IMR-90 (cell line): Measurements from ENCODE around the gene SEMA3G. TPM values are rescaled to one million over a fixed set of nuclear protein-coding genes. Genes with fewer than 3 reads are reported as not detected.

Source experiments
- ATAC-seq: fragments of 200-7000 bp; cut with Tn5 transposase; 2 replicates; pipeline ENCODE4 v1.9.1; 2020; ENCODE audit warnings: low read depth, mild to moderate bottlenecking, moderate library complexity
- BruUV-seq: library from RNA; stranded (reverse); fragments of 400-500 nt; replicated peaks from 2 replicates; lab custom pipeline; 2021; lab: Mats Ljungman, UMichigan
- CTCF ChIA-PET: fragments of 300-600 bp; formaldehyde crosslinking; extraction: SDS; loops from one replicate; lab custom pipeline; 2021; ENCODE audit warnings: antibody characterized with exemption; lab: Yijun Ruan, JAX
- POLR2A ChIA-PET: fragments of 300-600 bp; sonication (Branson Sonifier 250); formaldehyde crosslinking; loops from one replicate; lab custom pipeline; 2022; ENCODE audit warnings: antibody characterized with exemption; ENCODE audit not compliant: unreplicated experiment; lab: Charles Lee
- DNase-seq: peaks from one replicate; pipeline ENCODE4 v3.0.0; 2013
- H2AFZ ChIP-seq: replicated peaks from 2 replicates; pipeline ENCODE3; 2013; ENCODE audit warnings: low read length, mild to moderate bottlenecking; ENCODE audit not compliant: poor library complexity
- H2AK5ac ChIP-seq: 2 replicates; pipeline ENCODE4 v1.6.1; 2013; ENCODE audit warnings: low read depth, low read length, inconsistent platforms
- H2AK9ac ChIP-seq: replicated peaks from 2 replicates; pipeline ENCODE3; 2013; ENCODE audit warnings: mild to moderate bottlenecking, low read depth, low read length, moderate library complexity; ENCODE audit not compliant: poor library complexity
- H2BK120ac ChIP-seq: 2 replicates; pipeline ENCODE4 v1.6.1; 2013; ENCODE audit warnings: low read depth, low read length, inconsistent platforms
- H2BK15ac ChIP-seq: 3 replicates; pipeline ENCODE4 v1.6.1; 2013; ENCODE audit warnings: low read depth, low read length, inconsistent platforms
- H2BK20ac ChIP-seq: 2 replicates; pipeline ENCODE4 v1.6.1; 2013; ENCODE audit warnings: low read depth, mild to moderate bottlenecking, inconsistent platforms, low read length, moderate library complexity
- H2BK5ac ChIP-seq: 2 replicates; pipeline ENCODE4 v1.6.1; 2013; ENCODE audit warnings: mild to moderate bottlenecking, low read depth, low read length, inconsistent platforms; ENCODE audit not compliant: poor library complexity, severe bottlenecking
- H3K14ac ChIP-seq: replicated peaks from 2 replicates; pipeline ENCODE4 v1.6.1; 2013; ENCODE audit warnings: low read depth, low read length, inconsistent platforms
- H3K18ac ChIP-seq: 2 replicates; pipeline ENCODE4 v1.6.1; 2013; ENCODE audit warnings: low read depth, low read length, control low read depth
- H3K23ac ChIP-seq: 2 replicates; pipeline ENCODE4 v1.6.1; 2013; ENCODE audit warnings: low read depth, low read length, inconsistent platforms
- H3K27ac ChIP-seq: 2 replicates; pipeline ENCODE4 v1.5.1; 2013; ENCODE audit warnings: mild to moderate bottlenecking, control low read depth, low read length; ENCODE audit not compliant: insufficient read depth
- H3K27me3 ChIP-seq: 2 replicates; pipeline ENCODE4 v1.6.1; 2013; ENCODE audit warnings: low read length; ENCODE audit not compliant: control insufficient read depth, insufficient read depth
- H3K36me3 ChIP-seq: 2 replicates; pipeline ENCODE4 v1.6.1; 2013; ENCODE audit warnings: low read length, mixed read lengths; ENCODE audit not compliant: control insufficient read depth, insufficient read depth
- H3K4ac ChIP-seq: 2 replicates; pipeline ENCODE4 v1.6.1; 2013; ENCODE audit warnings: low read depth, low read length, inconsistent platforms
- H3K4me1 ChIP-seq: 2 replicates; pipeline ENCODE4 v1.6.1; 2013; ENCODE audit warnings: low read length, mixed read lengths; ENCODE audit not compliant: control insufficient read depth, insufficient read depth
- H3K4me2 ChIP-seq: 2 replicates; pipeline ENCODE4 v1.6.1; 2013; ENCODE audit warnings: low read depth, mild to moderate bottlenecking, control low read depth, low read length, moderate library complexity
- H3K4me3 ChIP-seq: 2 replicates; pipeline ENCODE4 v1.5.1; 2013; ENCODE audit warnings: low read depth, mild to moderate bottlenecking, control low read depth, low read length, moderate library complexity; ENCODE audit not compliant: insufficient read depth
- H3K56ac ChIP-seq: 2 replicates; pipeline ENCODE4 v1.6.1; 2013; ENCODE audit warnings: low read length, inconsistent platforms; ENCODE audit not compliant: insufficient read depth; ENCODE audit errors: extremely low read depth
- H3K79me1 ChIP-seq, 2 experiments: 2 replicates each; pipeline ENCODE4 v1.6.1; 2013; ENCODE audit warnings: low read length in 2 of 2, inconsistent platforms in 1 of 2, low read depth in 1 of 2
- H3K9ac ChIP-seq: 2 replicates; pipeline ENCODE4 v1.6.1; 2013; ENCODE audit warnings: low read depth, low read length, control low read depth
- H3K9me1 ChIP-seq: 2 replicates; pipeline ENCODE4 v1.6.1; 2013; ENCODE audit warnings: low read length, inconsistent platforms; ENCODE audit not compliant: insufficient read depth
- H3K9me3 ChIP-seq: 2 replicates; pipeline ENCODE4 v1.6.1; 2013; ENCODE audit warnings: low read length; ENCODE audit not compliant: control insufficient read depth, insufficient read depth
- H4K20me1 ChIP-seq: 2 replicates; pipeline ENCODE4 v1.6.1; 2013; ENCODE audit warnings: low read length, inconsistent platforms; ENCODE audit not compliant: insufficient read depth
- H4K5ac ChIP-seq: 2 replicates; pipeline ENCODE4 v1.6.1; 2013; ENCODE audit warnings: mild to moderate bottlenecking, low read depth, low read length, control low read depth
- H4K8ac ChIP-seq, 2 experiments: 2 replicates each; pipeline ENCODE4 v1.6.1; 2013; ENCODE audit warnings: low read depth in 2 of 2, low read length in 2 of 2, control low read depth in 1 of 2, inconsistent platforms in 1 of 2
- H4K91ac ChIP-seq: 2 replicates; pipeline ENCODE4 v1.6.1; 2013; ENCODE audit warnings: low read depth, low read length, inconsistent platforms; ENCODE audit not compliant: insufficient read depth
- MAZ ChIP-seq: IDR thresholded peaks from 2 replicates; pipeline ENCODE4 v1.6.1; 2012; ENCODE audit warnings: low read depth, mild to moderate bottlenecking, low read length, improper control_type of control experiment, moderate library complexity, borderline replicate concordance
- NFE2L2 ChIP-seq: fragments of 150-350 bp; IDR thresholded peaks from 2 replicates; pipeline ENCODE4 v1.6.1; 2016; ENCODE audit warnings: low read depth, mild to moderate bottlenecking, low read length
- POLR2A ChIP-seq: IDR thresholded peaks from 2 replicates; pipeline ENCODE4 v1.6.1; 2012; ENCODE audit warnings: mild to moderate bottlenecking, low read depth, low read length
- RAD21 ChIP-seq: IDR thresholded peaks from 2 replicates; pipeline ENCODE4 v1.6.1; 2012; ENCODE audit warnings: low read length, improper control_type of control experiment
- RFX5 ChIP-seq: IDR thresholded peaks from 2 replicates; pipeline ENCODE4 v1.8.0; 2012; ENCODE audit warnings: low read depth, mild to moderate bottlenecking, low read length, moderate library complexity
- WGBS, 2 experiments: methylation state at CpG; one replicate each; pipeline versions ENCODE4 v1.1.5 to v1.1.7; 2013; ENCODE audit warnings: missing lambda C conversion rate in 2 of 2; ENCODE audit not compliant: insufficient read length in 1 of 2; ENCODE audit errors: extremely low coverage in 2 of 2; 5-methylcytosine and 5-hydroxymethylcytosine counted together
- dilution Hi-C: fragments of 300-500 bp; cut with HindIII; formaldehyde crosslinking; loops from one replicate; pipeline ENCODE4 v1.14.3; 2018; ENCODE audit warnings: low sequenced_read_pairs; ENCODE audit not compliant: unreplicated experiment
- in situ Hi-C: fragments of 300-500 bp; cut with MboI; formaldehyde crosslinking; loops from 3 replicates; pipeline ENCODE4 v1.14.3; 2019; ENCODE audit warnings: low sequenced_read_pairs, inconsistent platforms, mixed read lengths
- intact Hi-C: fragments of 100-400 bp; cut with micrococcal nuclease; formaldehyde crosslinking; loops from 2 replicates; pipeline ENCODE4 v1.10.0; 2022
- polyA plus RNA-seq, 3 experiments: library from polyadenylated mRNA; depleted of rRNA; stranded (reverse); fragments of >200 nt; gene quantifications; 2 replicates each; pipeline ENCODE4 v1.2.3, GENCODE V29; 2012; ENCODE audit warnings: low replicate concordance in 1 of 3
- total RNA-seq: library from RNA; depleted of rRNA; stranded (reverse); fragments of >200 nt; gene quantifications from 2 replicates; pipeline ENCODE4 v1.2.3, GENCODE V29; 2012
- TF ChIP-seq, protein P1 (sequence below): fragments of 150-350 bp; IDR thresholded peaks from 2 replicates; pipeline ENCODE4 v1.6.1; 2016; ENCODE audit warnings: low read depth, mild to moderate bottlenecking, low read length, moderate library complexity, borderline replicate concordance

SEMA3G gene
- total and polyA plus RNA-seq, 2 of the 4 experiments (the other 2 are of a cell fraction) = 0.07 TPM; not detected in 1

DNA sequence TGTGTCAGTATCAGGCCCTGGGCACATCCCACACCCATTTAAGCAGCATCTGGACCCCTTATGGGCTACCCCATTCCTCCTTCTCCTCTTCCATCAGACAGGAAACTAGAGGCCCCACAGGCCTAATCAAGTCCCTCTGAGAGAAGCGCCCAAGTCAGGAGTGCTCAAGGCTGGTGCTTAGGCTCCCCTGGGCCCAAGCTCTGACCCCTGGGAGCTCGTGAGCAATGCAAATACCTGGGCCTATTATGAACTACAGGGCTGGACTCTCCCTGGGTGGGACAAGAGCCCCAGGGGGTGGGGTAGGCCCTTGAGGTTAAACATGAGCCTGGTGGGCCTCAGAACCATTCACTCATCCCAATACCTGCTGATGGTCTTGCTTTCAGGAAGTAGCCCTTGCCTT is 57.4 kb downstream of the SEMA3G start:
- H3K18ac ChIP-seq = no peak overlapping the region
- no peak overlapping the region for H3K27ac ChIP-seq
- intact Hi-C loops (loop anchor here (5.0 kb wide), 1 partner anchor 95 kb away; no protein-coding TSS in a partner anchor), in situ Hi-C loops (no loop called here), dilution Hi-C loops (no loop called here)
- ATAC-seq (no peak), DNase-seq (no peak)
- H2BK15ac ChIP-seq = no peak overlapping the region
- TF ChIP-seq RFX5 = no peak
- TF ChIP-seq RAD21 = no peak
- no peak for TF ChIP-seq MAZ
- TF ChIP-seq NFE2L2 = no peak
- TF ChIP-seq, protein P1, sequence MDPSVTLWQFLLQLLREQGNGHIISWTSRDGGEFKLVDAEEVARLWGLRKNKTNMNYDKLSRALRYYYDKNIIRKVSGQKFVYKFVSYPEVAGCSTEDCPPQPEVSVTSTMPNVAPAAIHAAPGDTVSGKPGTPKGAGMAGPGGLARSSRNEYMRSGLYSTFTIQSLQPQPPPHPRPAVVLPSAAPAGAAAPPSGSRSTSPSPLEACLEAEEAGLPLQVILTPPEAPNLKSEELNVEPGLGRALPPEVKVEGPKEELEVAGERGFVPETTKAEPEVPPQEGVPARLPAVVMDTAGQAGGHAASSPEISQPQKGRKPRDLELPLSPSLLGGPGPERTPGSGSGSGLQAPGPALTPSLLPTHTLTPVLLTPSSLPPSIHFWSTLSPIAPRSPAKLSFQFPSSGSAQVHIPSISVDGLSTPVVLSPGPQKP = no peak
- no peak for TF ChIP-seq POLR2A
- H4K91ac ChIP-seq = no peak overlapping the region
- H2AK9ac ChIP-seq = no peak overlapping the region
- H3K14ac ChIP-seq = no peak overlapping the region
- no peak overlapping the region for H4K5ac ChIP-seq
- H3K4me3 ChIP-seq = no peak overlapping the region
- H3K27me3 ChIP-seq = peaks cover 3% of the 10 kb centered on the region
- H3K79me1 ChIP-seq = no peaks in the 10 kb centered on the region
- no peak overlapping the region for H2AFZ ChIP-seq
- H3K23ac ChIP-seq = no peak overlapping the region
- no peak overlapping the region for H3K9ac ChIP-seq
- no peak overlapping the region for H3K4me2 ChIP-seq
- CTCF ChIA-PET = no interaction called here
- no peak overlapping the region for H2AK5ac ChIP-seq
- peaks cover 1% of the 10 kb centered on the region; the same call in 1 of the 2 replicates for H3K36me3 ChIP-seq
- H3K4me1 ChIP-seq = no peaks in the 10 kb centered on the region
- H4K20me1 ChIP-seq = no peaks in the 10 kb centered on the region; the same call in 1 of the 2 replicates
- H2BK20ac ChIP-seq = no peak overlapping the region
- 100% methylated on average over 1 of the region's 2 CpGs; no CpG with 5 or more reads in 1 of the 2 experiments for WGBS, 2 experiments
- no peak overlapping the region for H2BK120ac ChIP-seq
- POLR2A ChIA-PET = no interaction called here
- H3K4ac ChIP-seq = no peak overlapping the region
- H4K8ac ChIP-seq = no peak overlapping the region
- H3K9me3 ChIP-seq = no peaks in the 10 kb centered on the region
- H3K9me1 ChIP-seq = no peaks in the 10 kb centered on the region
- no TSS peak for BruUV-seq
- H2BK5ac ChIP-seq = no peak overlapping the region
- no peak overlapping the region for H3K56ac ChIP-seq
